OCI-LY7 (cell line): ENCODE results near the gene GPRC5C. TPM values are rescaled to one million over a fixed set of nuclear protein-coding genes. Genes with fewer than 3 reads are reported as not detected.

Experiments used
- BruUV-seq: library from RNA; stranded (reverse); fragments of 400-500 nt; replicated peaks from 2 replicates; lab custom pipeline; 2021; lab: Mats Ljungman, UMichigan
- CTCF ChIA-PET: fragments of 300-600 bp; sonication (Branson Sonifier 250); formaldehyde crosslinking; loops from one replicate; lab custom pipeline; 2022; ENCODE audit warnings: antibody characterized with exemption; ENCODE audit not compliant: unreplicated experiment; lab: Charles Lee
- POLR2A ChIA-PET: fragments of 300-600 bp; sonication (Branson Sonifier 250); formaldehyde crosslinking; loops from one replicate; lab custom pipeline; 2022; ENCODE audit warnings: antibody characterized with exemption; lab: Charles Lee
- DNase-seq: peaks from one replicate; pipeline ENCODE4 v3.0.0-alpha.2; 2015; ENCODE audit warnings: low spot score
- H2AFZ ChIP-seq: fragments of 200-600 bp; sonication (generic), shearing (Covaris generic); 2 replicates; pipeline ENCODE4 v1.6.1; 2014; ENCODE audit warnings: mild to moderate bottlenecking, antibody characterized with exemption, low read length, moderate library complexity
- H3K27ac ChIP-seq: fragments of 200-600 bp; sonication (generic); 2 replicates; pipeline ENCODE4 v1.5.1; 2014; ENCODE audit warnings: mixed run types, low read depth, mild to moderate bottlenecking, moderate library complexity, low read length, inconsistent platforms; ENCODE audit not compliant: poor library complexity, severe bottlenecking
- H3K36me3 ChIP-seq: fragments of 200-600 bp; sonication (generic); 2 replicates; pipeline ENCODE4 v1.6.1; 2014; ENCODE audit warnings: mild to moderate bottlenecking, antibody characterized with exemption, low read length, moderate library complexity, mixed read lengths; ENCODE audit not compliant: insufficient read depth
- H3K4me1 ChIP-seq: fragments of 200-600 bp; sonication (generic); 2 replicates; pipeline ENCODE4 v1.5.1; 2014; ENCODE audit warnings: mild to moderate bottlenecking, low read length; ENCODE audit not compliant: insufficient read depth, poor library complexity, severe bottlenecking
- H3K4me2 ChIP-seq: fragments of 200-600 bp; sonication (generic); 2 replicates; pipeline ENCODE4 v1.6.1; 2014; ENCODE audit warnings: mild to moderate bottlenecking, low read length
- H3K4me3 ChIP-seq: fragments of 200-600 bp; sonication (generic); 2 replicates; pipeline ENCODE4 v1.5.1; 2014; ENCODE audit warnings: mild to moderate bottlenecking, low read depth, low read length; ENCODE audit not compliant: poor library complexity, severe bottlenecking
- H3K79me2 ChIP-seq: fragments of 200-600 bp; sonication (generic); 2 replicates; pipeline ENCODE4 v1.6.1; 2016; ENCODE audit warnings: low read depth, mild to moderate bottlenecking, low read length, moderate library complexity, mixed read lengths; ENCODE audit not compliant: insufficient read depth
- H3K9me2 ChIP-seq: fragments of 200-600 bp; sonication (generic); 2 replicates; pipeline ENCODE4 v1.6.1; 2016; ENCODE audit warnings: mild to moderate bottlenecking, low read length, mixed read lengths; ENCODE audit not compliant: insufficient read depth
- H3K9me3 ChIP-seq: fragments of 200-600 bp; sonication (generic); 2 replicates; pipeline ENCODE4 v1.6.1; 2014; ENCODE audit warnings: mild to moderate bottlenecking, mixed run types, low read length, mixed read lengths
- H4K20me1 ChIP-seq: fragments of 200-600 bp; sonication (generic); 2 replicates; pipeline ENCODE4 v1.6.1; 2014; ENCODE audit warnings: mild to moderate bottlenecking, antibody characterized with exemption, low read length, moderate library complexity, mixed read lengths; ENCODE audit not compliant: insufficient read depth
- CTCF ChIP-seq: fragments of 200-600 bp; sonication (generic); conservative IDR thresholded peaks from 2 replicates; pipeline ENCODE4 v1.5.1; 2014; ENCODE audit warnings: mild to moderate bottlenecking, antibody characterized with exemption, low read length, moderate library complexity, mixed read lengths
- EZH2phosphoT487 ChIP-seq: fragments of 200-600 bp; sonication (generic); IDR thresholded peaks from 2 replicates; pipeline ENCODE4 v1.6.1; 2018; ENCODE audit warnings: low read depth, borderline replicate concordance, mild to moderate bottlenecking, mixed run types, antibody characterized with exemption, low read length, moderate library complexity, mixed read lengths
- intact Hi-C: fragments of 100-400 bp; cut with micrococcal nuclease; formaldehyde crosslinking; loops from one replicate; pipeline ENCODE4 v1.10.0; 2022; ENCODE audit not compliant: unreplicated experiment
- total RNA-seq, 2 experiments: library from RNA; depleted of rRNA in 1 of 2; stranded (reverse); fragments of >200 nt in 1 of 2; shearing (Covaris generic) in 1 of 2; gene quantifications; 2 replicates each; pipeline ENCODE4 v1.2.3, GENCODE V29; 2014 to 2022

The GPRC5C gene
- total RNA-seq, 2 experiments from 2014 or later = 1.1 to 19.5 TPM

DNA sequence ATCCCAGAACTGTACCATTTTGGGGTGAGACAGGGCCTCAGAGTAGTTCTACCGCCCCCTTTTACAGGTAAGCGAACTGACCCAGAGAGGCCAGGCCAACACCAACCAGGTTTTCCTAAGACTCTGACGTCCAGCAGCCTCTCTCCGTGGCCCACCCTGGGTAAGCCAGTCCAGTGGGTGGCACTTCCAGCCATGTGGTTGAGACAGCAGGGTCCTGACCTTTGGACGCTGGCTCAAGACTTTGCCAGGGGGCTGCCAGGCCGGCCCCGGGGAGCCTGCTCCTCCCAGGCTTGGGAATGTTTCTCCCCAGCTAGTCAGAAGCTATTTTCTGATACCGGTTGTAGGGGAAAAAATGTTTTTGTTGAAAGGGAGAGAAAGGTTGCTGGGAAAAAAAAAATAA, 16.9 kb downstream of the GPRC5C start:
- intact Hi-C loops = no loop called here
- BruUV-seq = no TSS peak
- peaks cover 25% of the 10 kb centered on the region for H3K4me1 ChIP-seq
- no peak overlapping the region for H3K4me3 ChIP-seq
- H4K20me1 ChIP-seq = no peaks in the 10 kb centered on the region
- no peak overlapping the region for H3K27ac ChIP-seq
- no peaks in the 10 kb centered on the region for H3K9me3 ChIP-seq
- TF ChIP-seq EZH2phosphoT487 (no peak), CTCF (no peak)
- H3K36me3 ChIP-seq = no peaks in the 10 kb centered on the region
- no peak overlapping the region for H3K4me2 ChIP-seq
- DNase-seq = no peak
- no peak overlapping the region for H2AFZ ChIP-seq
- ChIA-PET POLR2A (interaction anchor here (0.6 kb wide), 1 partner anchor 224 kb away, joined by 7 read pairs; no protein-coding TSS in a partner anchor), CTCF (interaction anchor here (0.5 kb wide), 1 partner anchor 11 kb away, joined by 3 read pairs; no protein-coding TSS in a partner anchor)
- H3K79me2 ChIP-seq = no peaks in the 10 kb centered on the region
- H3K9me2 ChIP-seq = no peaks in the 10 kb centered on the region

DNA sequence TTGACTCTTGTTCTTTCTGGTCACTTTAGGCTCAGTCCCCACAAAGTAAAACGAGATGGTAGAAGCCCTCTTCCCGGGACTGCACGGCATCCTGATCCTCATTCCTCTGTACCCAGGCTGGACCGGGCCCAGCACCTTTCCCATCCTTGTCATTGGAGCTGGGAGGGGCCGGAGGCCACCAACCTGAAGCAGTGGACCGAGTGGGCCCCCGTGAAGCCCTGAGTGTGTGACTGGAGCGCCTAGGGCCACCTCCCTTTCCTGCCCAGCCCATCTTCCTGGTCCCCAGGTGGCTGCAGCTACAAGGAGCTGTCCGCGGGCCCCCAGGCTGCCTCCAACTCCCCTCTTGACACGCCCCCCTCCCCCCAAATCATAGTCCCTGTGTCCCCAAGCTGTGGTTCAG, 17.4 kb downstream of the GPRC5C start:
- no peak for DNase-seq
- Histone ChIP-seq H3K4me3 (no peak overlapping the region), H3K4me2 (no peak overlapping the region), H4K20me1 (no peaks in the 10 kb centered on the region), H3K9me3 (no peaks in the 10 kb centered on the region), H3K79me2 (no peaks in the 10 kb centered on the region), H2AFZ (no peak overlapping the region), H3K9me2 (no peaks in the 10 kb centered on the region), H3K27ac (no peak overlapping the region), H3K4me1 (peaks cover 22% of the 10 kb centered on the region), H3K36me3 (no peaks in the 10 kb centered on the region)
- no TSS peak for BruUV-seq
- TF ChIP-seq EZH2phosphoT487 = no peak
- no peak for TF ChIP-seq CTCF
- CTCF ChIA-PET = no interaction called here
- POLR2A ChIA-PET = no interaction called here
- intact Hi-C loops = no loop called here

DNA sequence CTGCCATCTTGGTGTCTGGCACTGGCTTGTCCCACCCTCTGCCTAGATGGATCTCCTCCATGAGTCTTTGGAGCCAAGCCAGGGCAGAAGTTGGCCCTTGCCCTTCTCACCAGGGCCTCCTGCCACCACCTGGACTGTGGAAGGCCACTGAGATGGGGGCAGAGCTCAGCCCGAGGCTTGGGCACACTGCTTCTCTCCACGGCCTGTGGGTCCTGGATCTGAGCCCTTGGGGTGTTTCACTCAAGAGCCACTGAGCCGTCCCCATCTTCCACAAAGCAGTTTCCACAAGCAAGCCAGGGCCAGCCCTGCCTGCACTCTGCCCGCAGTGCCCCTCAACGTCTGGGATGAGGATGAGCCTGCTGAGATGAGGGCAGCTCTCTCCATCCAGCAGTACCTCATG, 17.9 kb downstream of the GPRC5C start:
- Histone ChIP-seq H3K4me2 (no peak overlapping the region), H3K79me2 (no peaks in the 10 kb centered on the region), H3K9me2 (no peaks in the 10 kb centered on the region), H2AFZ (no peak overlapping the region), H3K27ac (no peak overlapping the region), H3K4me3 (no peak overlapping the region), H3K4me1 (peaks cover 26% of the 10 kb centered on the region), H4K20me1 (no peaks in the 10 kb centered on the region), H3K36me3 (no peaks in the 10 kb centered on the region), H3K9me3 (no peaks in the 10 kb centered on the region)
- BruUV-seq = no TSS peak
- no peak for DNase-seq
- no peak for TF ChIP-seq EZH2phosphoT487
- no peak for TF ChIP-seq CTCF
- POLR2A ChIA-PET = no interaction called here
- intact Hi-C loops = loop anchor here (10.0 kb wide), 1 partner anchor 235 kb away; the partner anchor contains the start of gene TTYH2
- CTCF ChIA-PET = no interaction called here
